B cell (primary cell): Measurements from ENCODE around the gene EPB41L4B.

Experiments used
- CTCF ChIP-seq: fragments of 200-600 bp; IDR thresholded peaks from one replicate; pipeline ENCODE4 v1.8.0; 2022; ENCODE audit warnings: antibody characterized with exemption, mild to moderate bottlenecking
- EZH2 ChIP-seq: IDR thresholded peaks from 2 replicates; pipeline ENCODE4 v1.6.1; 2012; ENCODE audit warnings: borderline replicate concordance, low read depth, mild to moderate bottlenecking, moderate library complexity, low read length; ENCODE audit not compliant: insufficient read depth, poor library complexity, severe bottlenecking

GRCh38 chr9:109274884-109275730, 45.8 kb downstream of the EPB41L4B start:
- TF ChIP-seq CTCF (no peak), EZH2 (no peak)
